PC-9 (cell line): Measurements from ENCODE around the gene PHLDB2.

ENCODE experiments used
- CTCF ChIP-seq: fragments of 200-600 bp; sonication (generic); conservative IDR thresholded peaks from 2 replicates; pipeline ENCODE4 v1.6.1; 2017; ENCODE audit warnings: mixed run types, antibody characterized with exemption, mild to moderate bottlenecking, moderate library complexity
- EZH2 ChIP-seq: fragments of 200-600 bp; sonication (generic); IDR thresholded peaks from 2 replicates; pipeline ENCODE4 v1.8.0; 2017; ENCODE audit warnings: antibody characterized with exemption, low read depth

GRCh38 chr3:111947231-111947630 lies 88.2 kb downstream of the PHLDB2 start:
- TF ChIP-seq EZH2 (no peak), CTCF (no peak)
